Measurements from ENCODE around the gene ENSA. TPM values are rescaled to one million over a fixed set of nuclear protein-coding genes. Genes with fewer than 3 reads are reported as not detected.
"Not testable (repeated sequence)": the region's sequence is repeated elsewhere in the genome, so short reads cannot be mapped to it uniquely, and the experiment has no call there.

Gene ENSA
- polyA plus RNA-seq, 3 donors: 212 to 237 (median 227) TPM

DNA sequence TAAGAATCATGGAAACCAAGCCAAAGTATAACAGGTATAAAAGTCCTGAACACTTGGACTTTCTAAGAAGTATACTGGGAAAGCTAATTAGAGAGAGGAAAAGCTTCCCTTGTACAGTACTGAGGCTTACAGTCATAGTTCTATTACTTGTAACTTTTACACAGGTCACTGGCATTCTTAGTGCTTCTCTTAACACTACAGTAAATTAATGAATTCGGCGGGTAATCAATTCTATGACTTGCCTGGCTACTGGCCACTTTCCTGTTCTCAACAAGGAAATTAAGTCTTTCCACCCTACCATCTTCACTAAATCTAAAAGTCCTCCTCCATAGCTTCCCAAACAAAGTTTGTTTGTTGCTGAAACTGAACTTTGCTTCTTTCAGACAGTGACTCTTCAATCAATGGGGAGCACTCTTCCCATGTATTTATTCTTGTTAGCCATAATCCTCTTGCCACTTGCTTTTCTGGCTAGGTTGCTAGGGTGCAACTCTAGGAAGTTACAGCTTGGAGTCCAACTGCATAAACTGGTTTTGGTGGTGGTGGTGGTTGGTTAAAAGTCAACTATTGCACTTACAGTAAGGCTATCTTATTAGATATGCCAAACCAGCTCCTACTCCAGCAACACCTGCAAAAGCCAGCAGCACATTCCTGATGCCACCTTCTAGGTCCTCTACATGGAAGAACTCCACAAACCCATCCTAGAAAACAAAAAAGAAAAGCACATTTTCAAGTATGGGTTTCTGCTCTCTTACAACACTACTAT is 52.4 kb downstream of the ENSA start:
- no peak for DNase-seq (ENCODE audit: extremely low read depth in 1 of 11, low read depth in 9 of 11, low spot score in 4 of 11)

DNA sequence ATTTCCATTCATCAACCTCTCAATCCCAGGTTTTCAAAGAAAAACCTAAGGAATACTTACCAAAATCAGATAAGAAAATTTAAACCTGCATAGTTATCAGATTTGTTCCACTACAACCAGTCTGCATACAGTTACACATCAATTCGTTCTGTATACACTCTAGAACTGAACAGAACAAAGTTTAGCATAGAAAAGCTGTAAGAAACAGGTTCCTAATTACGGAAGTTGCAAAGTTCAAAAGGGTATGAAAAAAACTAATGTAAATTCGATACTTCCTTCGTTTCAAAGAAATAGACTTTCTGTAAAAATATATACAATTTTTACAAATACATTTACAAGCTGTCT is 53.1 kb downstream of the ENSA start:
- DNase-seq (ENCODE audit: extremely low read depth in 1 of 11, low read depth in 9 of 11, low spot score in 4 of 11): no peak

DNA sequence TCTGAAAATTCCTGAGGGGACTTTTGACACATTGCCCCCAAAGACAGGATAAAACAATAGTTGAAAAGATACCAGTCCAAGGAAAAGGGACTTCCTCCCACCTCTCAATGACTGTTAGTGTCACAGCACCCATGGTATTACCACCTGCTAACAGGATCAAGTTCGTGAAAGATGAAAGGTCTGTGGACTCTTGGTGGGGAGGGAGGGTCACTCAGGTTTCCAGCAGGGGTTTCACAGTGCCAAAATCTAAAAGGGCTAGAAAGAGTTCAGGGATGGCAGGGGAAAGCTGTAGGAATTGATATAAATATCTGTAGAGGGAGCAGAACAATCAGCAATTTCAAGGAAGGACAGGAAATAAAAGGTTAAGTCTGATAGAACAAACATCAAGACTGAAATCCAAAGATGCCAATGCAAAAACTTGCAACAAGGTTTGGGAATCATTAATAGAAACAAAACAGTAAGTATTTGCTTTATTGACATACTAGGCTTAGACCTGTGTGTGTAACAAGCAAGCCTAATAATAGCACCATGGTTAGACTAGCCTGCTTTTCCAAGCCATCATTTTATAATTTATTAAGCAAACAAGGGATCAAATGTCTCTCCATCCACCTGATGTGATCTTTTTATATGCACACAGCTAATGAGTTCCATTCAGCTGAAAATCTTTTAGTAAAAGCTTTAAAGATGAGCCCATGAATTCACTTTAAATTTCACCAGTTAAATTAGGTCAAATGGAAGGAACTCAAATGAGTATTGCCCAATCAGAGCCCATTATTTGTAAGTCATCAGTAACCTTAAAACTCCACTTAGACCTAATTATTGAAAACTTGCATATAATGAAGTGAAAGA is 53.7 kb downstream of the ENSA start:
- DNase-seq (ENCODE audit: extremely low read depth in 1 of 11, low read depth in 9 of 11, low spot score in 4 of 11): no peak

DNA sequence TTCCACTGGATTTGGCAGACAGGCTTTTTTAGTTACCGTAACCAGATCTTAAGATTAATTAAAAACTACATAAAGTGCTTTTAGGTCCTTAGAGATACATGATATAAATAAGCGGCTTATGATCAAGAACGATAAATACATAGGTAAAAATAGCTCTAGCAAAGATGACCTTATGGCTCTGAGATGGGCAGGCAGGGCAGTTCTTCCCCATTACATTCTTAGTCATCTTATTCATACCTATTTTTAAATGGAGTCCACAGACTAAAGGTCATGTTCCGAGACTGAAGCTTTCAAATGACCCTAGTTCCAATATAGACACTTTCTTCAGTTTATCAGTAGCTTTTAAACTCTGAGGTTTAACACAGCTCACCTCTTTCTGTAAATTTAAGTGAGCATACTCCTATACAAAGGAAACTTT is 54.3 kb downstream of the ENSA start:
- no peak for DNase-seq (ENCODE audit: extremely low read depth in 1 of 11, low read depth in 9 of 11, low spot score in 4 of 11)

DNA sequence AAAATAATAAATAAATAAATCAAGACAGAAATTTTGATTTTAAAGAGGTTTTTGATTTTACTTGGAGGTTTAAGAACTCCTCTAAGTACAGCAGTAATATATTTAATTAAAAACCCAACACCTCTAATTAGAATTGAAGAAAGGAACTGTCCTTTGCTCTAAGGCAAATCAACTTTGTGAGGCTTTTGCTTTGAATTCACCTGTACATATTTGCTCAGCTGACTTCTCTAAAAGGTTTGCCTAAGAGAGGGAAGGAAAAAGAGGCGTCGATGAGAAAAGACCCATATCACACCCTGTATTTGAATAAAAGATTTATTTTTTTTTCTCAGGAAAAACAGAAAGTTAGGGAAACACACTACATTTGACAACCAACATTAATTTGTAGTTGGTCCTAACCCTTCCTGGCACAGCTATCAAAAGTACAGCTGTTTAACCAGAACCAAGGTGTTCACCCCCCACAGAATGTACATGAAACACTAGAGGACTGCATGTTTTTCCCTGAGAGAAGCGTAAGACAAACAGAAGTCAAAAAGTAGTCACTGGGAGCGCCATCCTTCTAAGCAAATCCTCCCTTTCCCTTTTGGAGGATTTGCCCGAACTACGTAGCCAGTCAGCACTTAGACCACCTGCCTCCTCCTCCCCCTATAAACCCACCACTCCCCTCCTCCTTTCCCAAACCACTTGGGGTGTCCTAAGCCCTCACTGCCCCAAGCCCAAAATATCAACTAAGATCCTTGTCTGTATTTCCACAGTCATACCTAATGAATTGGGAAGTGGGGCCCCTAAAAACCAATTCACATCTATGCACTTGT is 54.9 kb downstream of the ENSA start:
- no peak for DNase-seq (ENCODE audit: extremely low read depth in 1 of 11, low read depth in 9 of 11, low spot score in 4 of 11)

DNA sequence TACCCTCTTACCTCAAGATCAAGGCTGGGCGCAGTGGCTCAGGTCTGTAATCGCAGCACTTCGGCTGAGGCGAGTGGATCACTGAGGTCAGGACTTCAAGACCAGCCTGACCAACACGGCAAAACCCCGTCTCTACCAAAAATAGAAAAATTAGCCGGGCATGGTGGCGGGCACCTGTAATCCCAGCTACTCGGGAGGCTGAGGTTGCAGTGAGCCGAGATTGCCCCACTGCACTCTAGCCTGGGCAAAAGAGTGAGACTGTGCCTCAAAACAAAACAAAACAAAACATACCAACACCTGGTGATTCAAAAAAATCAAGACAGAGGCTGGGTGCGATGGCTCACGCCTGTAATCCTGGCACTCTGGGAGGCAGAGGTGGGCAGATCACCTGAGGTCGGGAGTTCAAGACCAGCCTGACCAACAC is 55.8 kb downstream of the ENSA start:
- not testable (repeated sequence) for DNase-seq (ENCODE audit: extremely low read depth in 1 of 11, low read depth in 9 of 11, low spot score in 4 of 11)

DNA sequence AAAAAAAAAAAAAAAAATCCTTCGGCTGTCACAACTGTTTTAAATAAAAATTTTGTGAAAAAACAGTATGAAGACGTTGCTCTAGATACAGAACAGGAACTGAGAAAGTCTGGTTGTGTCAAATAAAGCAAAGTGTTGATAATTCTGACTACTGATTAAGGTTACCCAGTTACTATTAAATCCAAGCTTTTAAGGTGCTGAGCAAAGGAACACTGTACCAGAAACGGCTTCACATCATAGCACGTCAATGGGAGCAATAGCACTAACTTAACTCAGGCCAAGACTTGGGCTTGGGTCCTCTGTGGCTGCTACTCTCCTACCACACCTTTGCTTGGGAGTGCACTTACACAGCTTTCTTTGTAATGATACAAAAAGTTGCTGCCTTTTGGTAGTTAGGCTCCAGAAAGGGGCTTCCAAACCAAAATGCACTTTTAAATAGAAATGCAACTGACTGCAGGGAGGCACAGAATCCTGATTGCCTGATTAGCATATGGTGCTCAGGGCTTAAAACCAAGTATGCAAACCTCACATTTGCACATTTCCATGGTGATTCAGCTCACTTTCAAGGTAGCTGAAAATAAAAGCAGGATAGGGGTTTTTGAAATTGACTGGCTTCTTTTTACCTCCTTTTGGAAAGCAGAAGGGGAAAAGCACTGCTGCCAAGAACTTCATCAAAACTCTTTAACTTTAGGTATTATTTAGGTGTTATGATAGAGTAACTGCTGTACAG is 56.3 kb downstream of the ENSA start:
- DNase-seq (ENCODE audit: extremely low read depth in 1 of 11, low read depth in 9 of 11, low spot score in 4 of 11): no peak

Other genes starting within 250 kb of the ENSA start
- gene TARS2, start 142.2 kb downstream of the ENSA start, polyA plus RNA-seq (ENCODE audit: insufficient read length in 3 of 3): 10 to 100 TPM; 22.5 to 29.4 (median 23.1) TPM
- gene ECM1, start 121.5 kb downstream of the ENSA start, polyA plus RNA-seq (ENCODE audit: insufficient read length in 3 of 3): 10 to 100 TPM; 10.2 to 14.4 (median 13.1) TPM
- under 1 TPM; 0.37 to 0.82 (median 0.81) TPM for gene FALEC, start 113.9 kb downstream of the ENSA start, polyA plus RNA-seq (ENCODE audit: insufficient read length in 3 of 3)
- 10 to 100 TPM; 12.8 to 17.9 (median 16.9) TPM for gene ADAMTSL4, start 80.2 kb downstream of the ENSA start, polyA plus RNA-seq (ENCODE audit: insufficient read length in 3 of 3)
- gene MCL1, start 50.0 kb downstream of the ENSA start, polyA plus RNA-seq (ENCODE audit: insufficient read length in 3 of 3): 100 to 1,000 TPM; 165 to 212 (median 189) TPM
- 10 to 100 TPM; 38.2 to 43.5 (median 42.1) TPM for gene GOLPH3L, start 67.5 kb upstream of the ENSA start, polyA plus RNA-seq (ENCODE audit: insufficient read length in 3 of 3)
- gene HORMAD1, start 91.3 kb upstream of the ENSA start, polyA plus RNA-seq (ENCODE audit: insufficient read length in 3 of 3): not detected
- 10 to 100 TPM; 12.3 to 14.0 (median 13.5) TPM for gene CTSS, start 136.2 kb upstream of the ENSA start, polyA plus RNA-seq (ENCODE audit: insufficient read length in 3 of 3)
- 10 to 100 TPM; 22.9 to 28.1 (median 24.2) TPM for gene CTSK, start 178.6 kb upstream of the ENSA start, polyA plus RNA-seq (ENCODE audit: insufficient read length in 3 of 3)
- 10 to 100 TPM; 53.5 to 59.7 (median 54.1) TPM for gene ARNT, start 247.0 kb upstream of the ENSA start, polyA plus RNA-seq (ENCODE audit: insufficient read length in 3 of 3)

All from renal cortex interstitium (tissue), 11 donors.